ENCODE results near the gene MAT1A. TPM values are rescaled to one million over a fixed set of nuclear protein-coding genes. Genes with fewer than 3 reads are reported as not detected.
"Not testable (repeated sequence)": the region's sequence is repeated elsewhere in the genome, so short reads cannot be mapped to it uniquely, and the experiment has no call there.

MAT1A gene
- total and polyA plus RNA-seq, 10 donors = 0.05 to 0.76 TPM; not detected in 8

DNA sequence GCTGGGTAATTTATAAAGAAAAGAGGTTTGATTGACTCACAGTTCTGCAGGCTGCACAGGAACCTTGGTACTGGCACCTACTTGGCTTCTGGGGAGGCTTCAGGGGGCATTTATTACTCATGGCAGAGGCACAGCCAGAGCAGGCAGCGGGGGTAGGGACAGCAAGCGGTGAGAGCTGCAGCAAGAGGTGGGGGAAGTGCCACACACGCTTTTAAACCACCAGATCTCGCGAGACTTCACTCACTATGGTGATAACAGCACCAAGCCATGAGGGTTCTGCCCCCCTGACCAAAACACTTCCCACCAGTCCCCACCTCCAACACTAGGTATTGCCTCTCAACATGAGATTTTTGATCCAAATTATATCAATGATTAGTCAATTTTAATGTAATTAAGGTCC is 24.1 kb upstream of the MAT1A start:
- no peak for DNase-seq
- 69 to 80% (median 79%) methylated on average over 5 of the region's 5 CpGs for WGBS, 5 donors
- intact Hi-C loops (cut with DNase I; ENCODE audit: low total_unique reads) = no loop called here

DNA sequence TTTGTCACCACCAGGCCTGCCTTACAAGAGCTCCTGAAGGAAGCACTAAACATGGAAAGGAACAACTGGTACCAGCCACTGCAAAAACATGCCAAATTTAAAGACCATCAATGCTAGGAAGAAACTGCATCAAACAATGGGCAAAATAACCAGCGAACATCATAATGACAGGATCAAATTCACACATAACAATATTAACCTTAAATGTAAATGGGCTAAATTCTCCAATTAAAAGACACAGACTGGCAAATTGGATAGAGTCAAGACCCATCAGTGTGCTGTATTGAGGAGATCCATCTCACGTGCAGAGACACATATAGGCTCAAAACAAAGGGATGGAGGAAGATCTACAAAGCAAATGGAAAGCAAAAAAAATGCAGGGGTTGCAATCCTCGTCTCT is 16.5 kb upstream of the MAT1A start:
- H3K36me3 ChIP-seq; H3K4me3 ChIP-seq; H3K4me1 ChIP-seq; DNase-seq; intact Hi-C loops (cut with DNase I; ENCODE audit: low total_unique reads); H3K27ac ChIP-seq; H3K27me3 ChIP-seq (replicated peaks in 1 of 7): not testable (repeated sequence)
- 80 to 91% (median 88%) methylated on average over 3 of the region's 3 CpGs for WGBS, 5 donors
- peaks cover 0 to 36% (median 23%) of the 10 kb centered on the region in 8 donors for H3K9me3 ChIP-seq

More for the DNA sequence above, 24.1 kb upstream of the MAT1A start:
- H3K4me3 ChIP-seq = no peak overlapping the region
- peaks cover 0 to 4% (median 0%) of the 10 kb centered on the region in 8 donors for H3K9me3 ChIP-seq
- TF ChIP-seq POLR2AphosphoS5 (IDR thresholded peaks at IDR 0.05) (no peak), POLR2A (IDR thresholded peaks at IDR 0.05) (no peak)
- TF ChIP-seq, protein P1, sequence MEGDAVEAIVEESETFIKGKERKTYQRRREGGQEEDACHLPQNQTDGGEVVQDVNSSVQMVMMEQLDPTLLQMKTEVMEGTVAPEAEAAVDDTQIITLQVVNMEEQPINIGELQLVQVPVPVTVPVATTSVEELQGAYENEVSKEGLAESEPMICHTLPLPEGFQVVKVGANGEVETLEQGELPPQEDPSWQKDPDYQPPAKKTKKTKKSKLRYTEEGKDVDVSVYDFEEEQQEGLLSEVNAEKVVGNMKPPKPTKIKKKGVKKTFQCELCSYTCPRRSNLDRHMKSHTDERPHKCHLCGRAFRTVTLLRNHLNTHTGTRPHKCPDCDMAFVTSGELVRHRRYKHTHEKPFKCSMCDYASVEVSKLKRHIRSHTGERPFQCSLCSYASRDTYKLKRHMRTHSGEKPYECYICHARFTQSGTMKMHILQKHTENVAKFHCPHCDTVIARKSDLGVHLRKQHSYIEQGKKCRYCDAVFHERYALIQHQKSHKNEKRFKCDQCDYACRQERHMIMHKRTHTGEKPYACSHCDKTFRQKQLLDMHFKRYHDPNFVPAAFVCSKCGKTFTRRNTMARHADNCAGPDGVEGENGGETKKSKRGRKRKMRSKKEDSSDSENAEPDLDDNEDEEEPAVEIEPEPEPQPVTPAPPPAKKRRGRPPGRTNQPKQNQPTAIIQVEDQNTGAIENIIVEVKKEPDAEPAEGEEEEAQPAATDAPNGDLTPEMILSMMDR (IDR thresholded peaks at IDR 0.05 in 8 of 11, conservative IDR thresholded peaks at IDR 0.05 in 3 of 11) = no peak
- H3K36me3 ChIP-seq = no peaks in the 10 kb centered on the region
- no peak overlapping the region for H3K27ac ChIP-seq
- H3K4me1 ChIP-seq = no peaks in the 10 kb centered on the region
- H3K27me3 ChIP-seq (replicated peaks in 1 of 7) = no peaks in the 10 kb centered on the region

DNA sequence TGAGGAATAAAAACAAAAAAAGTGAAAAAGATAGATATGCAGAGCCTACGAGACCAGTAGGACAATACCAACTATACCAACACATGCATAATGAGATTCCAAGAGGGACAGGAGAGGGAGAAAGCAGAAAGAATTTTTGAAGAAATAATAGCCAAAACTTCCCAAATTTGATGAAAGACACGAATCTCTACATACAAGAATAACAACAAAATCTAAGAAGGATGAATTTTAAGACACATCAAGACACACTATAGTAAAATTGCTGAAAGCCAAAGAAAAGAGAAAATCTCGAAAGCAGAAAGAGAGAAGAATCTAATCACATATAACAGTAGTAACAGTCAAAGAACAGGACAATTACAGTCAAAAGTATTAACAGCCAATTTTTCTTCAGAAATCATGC is 7.5 kb upstream of the MAT1A start:
- H3K4me3 ChIP-seq = no peak overlapping the region
- no peak overlapping the region for H3K27ac ChIP-seq
- H3K4me1 ChIP-seq = no peaks in the 10 kb centered on the region
- no peaks in the 10 kb centered on the region for H3K27me3 ChIP-seq (replicated peaks in 1 of 7)
- no peaks in the 10 kb centered on the region for H3K36me3 ChIP-seq
- intact Hi-C loops (cut with DNase I; ENCODE audit: low total_unique reads) = no loop called here
- peaks cover 5 to 61% (median 42%) of the 10 kb centered on the region in 8 donors for H3K9me3 ChIP-seq
- TF ChIP-seq, protein P1 (IDR thresholded peaks at IDR 0.05 in 8 of 11, conservative IDR thresholded peaks at IDR 0.05 in 3 of 11) = no peak
- TF ChIP-seq POLR2AphosphoS5 (IDR thresholded peaks at IDR 0.05) (no peak), POLR2A (IDR thresholded peaks at IDR 0.05) (no peak)
- no peak for DNase-seq
- 73 to 83% (median 79%) methylated on average over 3 of the region's 3 CpGs for WGBS, 5 donors

DNA sequence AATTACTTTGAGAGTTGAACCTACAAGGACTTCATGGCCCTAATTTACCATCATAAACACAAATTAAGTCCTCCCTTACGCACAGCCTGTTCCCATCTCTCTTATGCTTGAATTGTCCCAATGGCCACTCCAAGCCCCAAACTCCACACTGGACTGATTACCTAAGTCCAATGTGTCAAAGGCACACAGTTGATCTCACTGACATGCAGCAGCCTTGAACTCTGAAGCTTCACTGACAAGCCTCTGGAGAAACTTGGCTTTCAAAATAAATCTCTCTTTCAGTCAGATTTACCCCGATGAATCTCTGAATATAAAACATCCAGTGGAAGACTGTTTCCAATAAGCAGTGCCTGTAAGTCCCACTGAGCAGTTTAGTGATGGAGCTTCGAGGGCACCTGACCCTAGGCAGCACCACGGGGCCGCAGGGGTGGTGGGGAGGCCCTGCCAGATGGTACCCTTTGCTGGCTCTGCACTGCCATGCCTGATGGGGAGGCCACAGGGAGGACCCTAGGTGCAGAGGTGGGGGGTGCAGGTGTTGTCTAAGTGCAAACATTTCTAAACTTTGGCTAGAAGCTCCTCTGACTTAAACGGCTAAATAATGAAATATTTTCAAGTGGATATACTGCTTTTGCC is 3.3 kb upstream of the MAT1A start:
- no peak for DNase-seq
- H3K4me1 ChIP-seq = no peaks in the 10 kb centered on the region
- H3K4me3 ChIP-seq = no peak overlapping the region
- H3K9me3 ChIP-seq = peaks cover 3 to 28% (median 16%) of the 10 kb centered on the region in 8 donors
- H3K27me3 ChIP-seq (replicated peaks in 1 of 7) = peaks cover 0 to 8% (median 0%) of the 10 kb centered on the region in 7 donors
- WGBS, 5 donors = 80 to 91% (median 88%) methylated on average over 6 of the region's 6 CpGs
- intact Hi-C loops (cut with DNase I; ENCODE audit: low total_unique reads) = no loop called here
- no peak for TF ChIP-seq POLR2AphosphoS5 (IDR thresholded peaks at IDR 0.05)
- TF ChIP-seq, protein P1 (IDR thresholded peaks at IDR 0.05 in 8 of 11, conservative IDR thresholded peaks at IDR 0.05 in 3 of 11) = no peak
- TF ChIP-seq POLR2A (IDR thresholded peaks at IDR 0.05) = no peak
- H3K36me3 ChIP-seq = no peaks in the 10 kb centered on the region
- H3K27ac ChIP-seq = no peak overlapping the region
